ENCODE measurements around the gene BCAR3. TPM values are rescaled to one million over a fixed set of nuclear protein-coding genes. Genes with fewer than 3 reads are reported as not detected.

The BCAR3 gene
- total RNA-seq, 4 donors from 2014 or later, result 17.1 to 25.0 (median 22.9) TPM

DNA sequence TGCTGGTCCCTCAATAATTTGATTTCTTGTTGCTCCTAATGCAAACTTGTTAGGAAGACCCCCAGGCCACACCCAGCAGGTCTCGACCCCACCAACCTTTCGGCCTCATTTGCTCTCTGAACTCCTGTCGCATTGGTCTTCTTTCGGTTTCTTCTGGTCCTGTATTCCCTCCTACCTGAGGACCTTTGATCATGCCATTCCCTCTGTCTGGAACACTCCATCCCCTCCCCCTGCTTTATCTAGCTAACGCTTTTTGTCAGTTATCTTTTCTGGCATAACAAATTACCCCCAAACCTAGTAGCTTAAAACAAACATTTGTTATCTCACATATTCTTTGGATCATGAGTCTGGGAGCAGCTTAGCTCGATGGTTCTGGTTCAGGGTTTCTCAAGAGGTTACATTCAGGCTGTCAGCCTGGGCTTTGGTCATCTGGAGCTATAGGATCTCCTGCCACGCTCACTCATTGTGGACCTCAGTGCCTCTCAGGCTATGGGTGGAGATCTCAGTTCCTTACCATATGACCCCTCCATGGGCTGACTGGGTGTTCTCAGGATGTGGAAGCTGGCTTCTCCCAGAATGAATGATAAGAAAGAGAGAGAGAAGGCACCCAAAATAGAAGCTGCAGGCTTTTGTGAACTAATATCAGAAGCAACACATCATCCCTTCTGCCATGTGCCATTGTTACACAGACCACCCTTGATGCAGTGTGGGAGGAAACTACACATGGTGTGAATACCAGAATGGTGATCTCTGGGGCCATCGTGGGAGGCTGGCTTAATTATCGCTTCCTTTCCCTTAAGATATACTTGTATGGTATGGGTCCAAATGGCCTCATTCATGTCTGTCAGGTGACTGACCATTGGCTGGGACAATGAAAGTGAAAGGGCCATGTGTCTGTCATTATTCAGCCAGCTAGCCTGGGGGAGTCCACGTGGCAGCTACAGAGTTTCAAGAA, 29.1 kb upstream of the BCAR3 start:
- H3K9me3 ChIP-seq, result no peaks in the 10 kb centered on the region
- H3K4me3 ChIP-seq, result no peak overlapping the region
- H3K27ac ChIP-seq, result no peak overlapping the region
- no peak for DNase-seq
- no peak for ATAC-seq
- intact Hi-C loops (cut with DNase I; ENCODE audit: low total_unique reads) (no loop called here), in situ Hi-C loops (cut with MboI; ENCODE audit: low sequenced_read_pairs in 4 of 4) (no loop called here)
- H3K4me1 ChIP-seq, result peaks cover 5 to 20% of the 10 kb centered on the region in 2 donors
- no peaks in the 10 kb centered on the region for H3K36me3 ChIP-seq
- no peaks in the 10 kb centered on the region for H3K27me3 ChIP-seq
- TF ChIP-seq CTCF (IDR thresholded peaks at IDR 0.05 in 4 of 5, conservative IDR thresholded peaks at IDR 0.05 in 1 of 5) (no peak), POLR2A (IDR thresholded peaks at IDR 0.05) (no peak)

DNA sequence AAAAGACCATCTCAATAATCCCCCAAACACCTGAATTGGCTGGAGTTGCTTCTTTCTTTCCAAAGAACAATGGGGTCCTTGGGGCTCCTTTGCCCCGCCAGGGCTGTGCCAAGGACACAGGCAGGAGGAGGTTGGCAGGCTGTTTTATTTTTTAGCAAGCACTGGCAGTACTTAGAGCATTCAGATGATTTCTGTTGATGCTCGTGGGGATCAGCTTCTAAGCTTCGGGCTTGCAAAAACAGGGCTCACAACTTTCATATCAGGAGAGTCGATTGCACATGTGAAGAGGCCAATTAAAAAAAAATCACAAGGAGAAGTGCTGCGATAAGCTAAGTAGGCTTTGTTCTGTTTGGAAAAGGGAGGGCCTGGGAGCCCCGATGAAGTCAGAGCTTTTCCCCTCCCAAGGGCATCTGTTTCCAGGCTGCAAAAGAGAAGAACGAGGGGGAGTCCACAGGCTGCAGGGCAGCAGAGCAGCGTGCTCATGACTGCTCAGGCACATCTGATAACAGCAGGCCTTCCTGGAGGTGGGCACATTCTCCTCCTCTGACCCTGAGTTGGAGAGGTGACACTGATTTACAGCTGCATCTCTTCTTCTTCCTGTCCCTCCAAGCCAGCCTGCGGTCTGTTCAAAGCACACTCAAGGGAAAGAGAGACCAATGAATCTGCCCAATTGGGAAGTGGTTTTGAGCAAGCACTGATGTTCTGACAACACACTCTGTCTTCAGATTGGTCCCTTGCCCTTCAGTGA, 27.3 kb upstream of the BCAR3 start:
- DNase-seq, result no peak

DNA sequence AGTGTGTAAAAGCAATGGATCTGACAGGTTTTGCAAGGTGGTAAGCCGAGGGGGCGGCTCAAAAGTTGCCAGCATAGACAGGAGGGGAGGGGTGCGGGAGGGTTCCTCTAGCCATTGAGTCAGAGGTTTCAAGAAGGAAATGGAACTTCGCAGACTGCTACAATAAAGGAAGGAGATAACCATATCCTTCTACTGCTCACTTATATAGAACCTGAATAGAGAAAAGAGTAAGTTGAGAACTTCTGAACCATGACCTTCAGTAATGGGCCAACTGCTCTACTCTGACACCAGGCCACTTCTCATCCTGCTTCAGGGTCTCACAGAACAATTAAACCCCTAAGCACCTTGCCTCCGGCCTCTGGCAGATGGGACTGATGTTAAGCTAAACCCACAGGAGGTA, 26.3 kb upstream of the BCAR3 start:
- Histone ChIP-seq H3K36me3 (no peaks in the 10 kb centered on the region), H3K9me3 (no peaks in the 10 kb centered on the region), H3K4me1 (peaks cover 3 to 32% of the 10 kb centered on the region in 2 donors), H3K4me3 (no peak overlapping the region), H3K27me3 (no peaks in the 10 kb centered on the region), H3K27ac (no peak overlapping the region)
- intact Hi-C loops (cut with DNase I; ENCODE audit: low total_unique reads) (no loop called here), in situ Hi-C loops (cut with MboI; ENCODE audit: low sequenced_read_pairs in 4 of 4) (no loop called here)
- ATAC-seq (no peak), DNase-seq (no peak)
- no peak for TF ChIP-seq POLR2A (IDR thresholded peaks at IDR 0.05)
- TF ChIP-seq CTCF (IDR thresholded peaks at IDR 0.05 in 4 of 5, conservative IDR thresholded peaks at IDR 0.05 in 1 of 5), result no peak

More for the DNA sequence above, 27.3 kb upstream of the BCAR3 start:
- Histone ChIP-seq H3K27ac (no peak overlapping the region), H3K27me3 (no peaks in the 10 kb centered on the region), H3K4me3 (no peak overlapping the region), H3K36me3 (no peaks in the 10 kb centered on the region), H3K4me1 (peaks cover 0 to 22% of the 10 kb centered on the region in 2 donors), H3K9me3 (no peaks in the 10 kb centered on the region)
- in situ Hi-C loops (cut with MboI; ENCODE audit: low sequenced_read_pairs in 4 of 4), result no loop called here
- TF ChIP-seq POLR2A (IDR thresholded peaks at IDR 0.05) (no peak), CTCF (IDR thresholded peaks at IDR 0.05 in 4 of 5, conservative IDR thresholded peaks at IDR 0.05 in 1 of 5) (no peak)
- peak; percentile 21 to 25 for ATAC-seq
- intact Hi-C loops (cut with DNase I; ENCODE audit: low total_unique reads), result no loop called here

DNA sequence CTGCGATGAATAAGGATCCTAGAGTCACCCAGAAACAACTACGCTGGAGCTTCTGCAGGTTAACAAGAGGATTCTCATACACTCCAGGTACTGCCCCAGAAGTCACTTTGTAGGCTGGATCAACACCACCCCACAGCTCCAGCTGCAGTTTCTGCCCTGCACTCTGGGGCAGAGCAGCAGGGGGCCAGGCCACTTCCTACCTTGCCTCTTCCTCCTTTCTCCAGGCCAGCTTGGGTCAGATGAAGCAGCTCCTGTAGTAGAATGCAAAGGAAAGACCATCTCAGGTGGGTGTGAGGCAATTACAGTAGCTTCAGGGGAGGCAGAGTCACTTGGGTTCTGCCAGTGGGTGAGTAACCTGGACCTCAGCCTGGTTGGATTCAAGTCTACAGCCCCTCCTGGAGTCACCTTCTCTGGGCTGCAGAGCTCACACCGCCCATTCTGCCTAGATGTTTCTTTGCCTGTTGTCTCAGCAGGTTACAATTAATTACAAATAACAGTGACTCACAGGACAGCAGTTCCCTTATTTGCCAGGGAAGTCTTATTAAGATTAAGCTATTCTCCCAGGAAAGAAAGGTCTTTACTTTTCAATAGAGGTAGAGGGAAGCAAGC, 24.4 kb upstream of the BCAR3 start:
- H3K27ac ChIP-seq, result no peak overlapping the region
- no peaks in the 10 kb centered on the region for H3K27me3 ChIP-seq
- ATAC-seq, result no peak
- peaks cover 22 to 46% of the 10 kb centered on the region in 2 donors for H3K4me1 ChIP-seq
- TF ChIP-seq POLR2A (IDR thresholded peaks at IDR 0.05) (no peak), CTCF (IDR thresholded peaks at IDR 0.05 in 4 of 5, conservative IDR thresholded peaks at IDR 0.05 in 1 of 5) (no peak)
- no peak overlapping the region for H3K4me3 ChIP-seq
- in situ Hi-C loops (cut with MboI; ENCODE audit: low sequenced_read_pairs in 4 of 4) (no loop called here), intact Hi-C loops (cut with DNase I; ENCODE audit: low total_unique reads) (no loop called here)
- no peaks in the 10 kb centered on the region for H3K9me3 ChIP-seq
- DNase-seq, result no peak
- no peaks in the 10 kb centered on the region for H3K36me3 ChIP-seq

Data from gastrocnemius medialis (tissue), 4 donors.